ENCODE results near the gene ZFY. TPM values are rescaled to one million over a fixed set of nuclear protein-coding genes. Genes with fewer than 3 reads are reported as not detected.

Gene ZFY
- total and polyA plus RNA-seq, 5 donors: 3.3 to 17.2 (median 16.7) TPM; not detected in 2

DNA sequence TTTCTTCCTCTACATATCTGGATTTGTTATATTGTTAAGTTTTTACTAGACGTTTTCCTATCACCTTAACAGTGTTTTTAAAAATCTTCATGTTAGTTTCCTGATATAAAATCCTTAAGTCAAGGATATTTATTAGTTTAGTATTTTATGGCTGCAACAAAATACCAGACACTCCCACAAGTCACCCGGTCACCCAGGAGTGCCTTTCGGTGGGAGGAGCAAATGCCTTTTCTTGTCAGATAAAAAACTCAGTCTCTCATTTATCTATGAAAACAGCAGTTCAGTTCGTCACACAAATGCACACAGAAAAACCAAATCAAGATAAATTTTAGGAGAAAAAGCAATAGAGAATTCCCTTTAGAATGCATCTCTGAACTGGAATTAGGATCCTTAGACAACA is 77.0 kb downstream of the ZFY start:
- Histone ChIP-seq H3K9me3 (ENCODE audit: control insufficient read depth, low read length) (no peaks in the 10 kb centered on the region), H3K27me3 (ENCODE audit: control insufficient read depth, insufficient read depth) (no peaks in the 10 kb centered on the region), H3K4me3 (ENCODE audit: low read length) (no peak overlapping the region), H3K4me1 (ENCODE audit: control insufficient read depth, insufficient read depth, low read length) (no peaks in the 10 kb centered on the region), H3K27ac (ENCODE audit: low read length) (no peak overlapping the region)
- ATAC-seq (no peak), DNase-seq (no peak)
- intact Hi-C loops (cut with DNase I): no loop called here
- 55% methylated on average over 4 of the region's 4 CpGs for WGBS

GRCh38 chrY:3016594-3016993 is 81.4 kb downstream of the ZFY start:
- H3K27me3 ChIP-seq (ENCODE audit: control insufficient read depth, insufficient read depth): no peaks in the 10 kb centered on the region
- 64% methylated on average over 1 of the region's 1 CpG for WGBS
- no peak overlapping the region for H3K27ac ChIP-seq (ENCODE audit: low read length)
- intact Hi-C loops (cut with DNase I): no loop called here
- ATAC-seq (no peak), DNase-seq (no peak)
- H3K4me3 ChIP-seq (ENCODE audit: low read length): no peak overlapping the region
- H3K4me1 ChIP-seq (ENCODE audit: control insufficient read depth, insufficient read depth, low read length): no peaks in the 10 kb centered on the region
- no peaks in the 10 kb centered on the region for H3K9me3 ChIP-seq (ENCODE audit: control insufficient read depth, low read length)

GRCh38 chrY:3018546-3018945 is 83.4 kb downstream of the ZFY start:
- intact Hi-C loops (cut with DNase I): no loop called here
- Histone ChIP-seq H3K27me3 (ENCODE audit: control insufficient read depth, insufficient read depth) (no peaks in the 10 kb centered on the region), H3K4me3 (ENCODE audit: low read length) (no peak overlapping the region), H3K4me1 (ENCODE audit: control insufficient read depth, insufficient read depth, low read length) (peaks cover 1% of the 10 kb centered on the region), H3K9me3 (ENCODE audit: control insufficient read depth, low read length) (no peaks in the 10 kb centered on the region), H3K27ac (ENCODE audit: low read length) (no peak overlapping the region)
- no peak for DNase-seq
- WGBS: 68% methylated on average over 1 of the region's 1 CpG
- ATAC-seq: no peak

- WGBS: 87% methylated on average over 11 of the region's 11 CpGs
- DNase-seq: no peak
- no peak for ATAC-seq
- Histone ChIP-seq H3K9me3 (ENCODE audit: control insufficient read depth, low read length) (no peaks in the 10 kb centered on the region), H3K4me3 (ENCODE audit: low read length) (no peak overlapping the region), H3K4me1 (ENCODE audit: control insufficient read depth, insufficient read depth, low read length) (peaks cover 1% of the 10 kb centered on the region), H3K27me3 (ENCODE audit: control insufficient read depth, insufficient read depth) (no peaks in the 10 kb centered on the region), H3K27ac (ENCODE audit: low read length) (no peak overlapping the region)
- intact Hi-C loops (cut with DNase I): no loop called here
Measured at GRCh38 chrY:3019584-3019983, 84.4 kb downstream of the ZFY start.

- intact Hi-C loops (cut with DNase I): no loop called here
Measured at GRCh38 chrY:3021176-3021575, 86.0 kb downstream of the ZFY start.

GRCh38 chrY:3023606-3024005 is 88.4 kb downstream of the ZFY start:
- ATAC-seq (no peak), DNase-seq (no peak)
- 21% methylated on average over 2 of the region's 2 CpGs for WGBS

More at GRCh38 chrY:3021176-3021575, 86.0 kb downstream of the ZFY start:
- Histone ChIP-seq H3K4me1 (ENCODE audit: control insufficient read depth, insufficient read depth, low read length) (peaks cover 1% of the 10 kb centered on the region), H3K9me3 (ENCODE audit: control insufficient read depth, low read length) (no peaks in the 10 kb centered on the region), H3K27me3 (ENCODE audit: control insufficient read depth, insufficient read depth) (no peaks in the 10 kb centered on the region), H3K4me3 (ENCODE audit: low read length) (no peak overlapping the region), H3K27ac (ENCODE audit: low read length) (no peak overlapping the region)
- DNase-seq (no peak), ATAC-seq (no peak)
- WGBS: 48% methylated on average over 2 of the region's 2 CpGs

DNA sequence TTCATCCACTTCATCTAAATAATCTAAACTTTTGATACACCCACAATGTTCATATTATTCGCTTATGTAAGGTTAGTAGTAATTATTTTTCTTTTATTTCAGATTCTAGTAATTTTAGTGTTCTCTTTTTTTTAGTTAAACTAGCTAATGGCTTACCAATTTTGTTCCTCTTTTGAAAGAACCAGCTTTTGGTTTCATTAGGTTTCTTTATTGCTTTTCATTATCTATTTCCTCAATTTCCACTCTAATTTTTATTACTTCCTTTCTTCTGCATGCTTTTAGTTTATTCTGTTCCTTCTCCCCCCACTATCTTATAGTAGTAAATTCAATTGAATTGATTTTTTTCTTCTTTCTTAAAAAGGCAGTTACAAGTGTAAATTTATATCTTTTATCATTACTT is 90.2 kb downstream of the ZFY start:
- H3K27me3 ChIP-seq (ENCODE audit: control insufficient read depth, insufficient read depth): no peaks in the 10 kb centered on the region
- WGBS: 89% methylated on average over 1 of the region's 1 CpG
- H3K27ac ChIP-seq (ENCODE audit: low read length): no peak overlapping the region
- no peaks in the 10 kb centered on the region for H3K9me3 ChIP-seq (ENCODE audit: control insufficient read depth, low read length)
- intact Hi-C loops (cut with DNase I): no loop called here
- ATAC-seq (no peak), DNase-seq (no peak)
- H3K4me3 ChIP-seq (ENCODE audit: low read length): no peak overlapping the region
- H3K4me1 ChIP-seq (ENCODE audit: control insufficient read depth, insufficient read depth, low read length): peaks cover 1% of the 10 kb centered on the region

More at GRCh38 chrY:3023606-3024005, 88.4 kb downstream of the ZFY start:
- Histone ChIP-seq H3K27me3 (ENCODE audit: control insufficient read depth, insufficient read depth) (no peaks in the 10 kb centered on the region), H3K9me3 (ENCODE audit: control insufficient read depth, low read length) (no peaks in the 10 kb centered on the region), H3K4me3 (ENCODE audit: low read length) (no peak overlapping the region), H3K27ac (ENCODE audit: low read length) (no peak overlapping the region), H3K4me1 (ENCODE audit: control insufficient read depth, insufficient read depth, low read length) (peaks cover 1% of the 10 kb centered on the region)
- intact Hi-C loops (cut with DNase I): no loop called here

Other genes with a start within 250 kb of the ZFY start
- gene SRY, start 147.7 kb upstream of the ZFY start, total RNA-seq: not detected
- not detected for gene SRY, start 147.7 kb upstream of the ZFY start, polyA plus RNA-seq
- 100 to 1,000 TPM in 2 of 4 donors, not detected in 2; 187 to 192 TPM for gene RPS4Y1, start 93.8 kb upstream of the ZFY start, total RNA-seq
- 210 TPM for gene RPS4Y1, start 93.8 kb upstream of the ZFY start, polyA plus RNA-seq